Keratinocyte (primary cell): ENCODE results near the gene DOC2A. TPM values are rescaled to one million over a fixed set of nuclear protein-coding genes. Genes with fewer than 3 reads are reported as not detected.
A peak's percentile ranks its signal among the peaks of the same experiment; 100 is the strongest.

ENCODE experiments used
- DNase-seq: peaks from one replicate; pipeline ENCODE4 v3.0.0-alpha.2; 2011; ENCODE audit warnings: low read depth, missing footprints, low spot score
- FAIRE-seq: peaks from 2 replicates; lab custom pipeline; 2011; peaks lifted over from hg19 to GRCh38; lab: Jason Lieb, UNC
- H2AFZ ChIP-seq: 2 replicates; pipeline ENCODE4 v1.6.0; 2012; ENCODE audit warnings: low read length, control low read depth, inconsistent platforms; ENCODE audit not compliant: control insufficient read depth
- H3K27ac ChIP-seq: 2 replicates; pipeline ENCODE4 v1.5.1; 2011; ENCODE audit warnings: low read length; ENCODE audit not compliant: control insufficient read depth, insufficient read depth
- H3K27me3 ChIP-seq: 3 replicates; pipeline ENCODE4 v1.6.0; 2011; ENCODE audit warnings: low read length; ENCODE audit not compliant: control insufficient read depth, insufficient read depth; ENCODE audit errors: extremely low read depth
- H3K36me3 ChIP-seq, 2 experiments: 2 replicates in 1 of 2; 3 replicates in 1 of 2; pipeline ENCODE4 v1.5.1; 2011; ENCODE audit warnings: low read length in 2 of 2, mild to moderate bottlenecking in 1 of 2; ENCODE audit not compliant: control insufficient read depth in 2 of 2, insufficient read depth in 2 of 2; ENCODE audit errors: extremely low read depth in 1 of 2
- H3K4me1 ChIP-seq: 3 replicates; pipeline ENCODE4 v1.5.1; 2011; ENCODE audit warnings: low read length; ENCODE audit not compliant: control insufficient read depth, insufficient read depth; ENCODE audit errors: extremely low read depth
- H3K4me2 ChIP-seq: 3 replicates; pipeline ENCODE4 v1.6.0; 2011; ENCODE audit warnings: low read depth, low read length; ENCODE audit not compliant: control insufficient read depth, insufficient read depth; ENCODE audit errors: extremely low read depth
- H3K4me3 ChIP-seq, 3 experiments: fragments of 200-600 bp in 1 of 3; sonication (generic) in 1 of 3; 2 replicates in 2 of 3; 3 replicates in 1 of 3; pipeline ENCODE4 v1.5.1; 2011 to 2016; ENCODE audit warnings: low read length in 3 of 3, mild to moderate bottlenecking in 3 of 3, control low read depth in 2 of 3, inconsistent platforms in 1 of 3, low read depth in 1 of 3, mixed read lengths in 1 of 3, mixed run types in 1 of 3, moderate library complexity in 1 of 3; ENCODE audit not compliant: control insufficient read depth in 2 of 3, insufficient read depth in 2 of 3; ENCODE audit errors: extremely low read depth in 1 of 3
- H3K79me2 ChIP-seq: 2 replicates; pipeline ENCODE4 v1.6.0; 2012; ENCODE audit warnings: low read length; ENCODE audit not compliant: control insufficient read depth, insufficient read depth
- H3K9ac ChIP-seq: 3 replicates; pipeline ENCODE4 v1.6.0; 2011; ENCODE audit warnings: low read length; ENCODE audit not compliant: control insufficient read depth, insufficient read depth; ENCODE audit errors: extremely low read depth
- H3K9me1 ChIP-seq: 3 replicates; pipeline ENCODE4 v1.6.0; 2011; ENCODE audit warnings: low read length; ENCODE audit not compliant: control insufficient read depth, insufficient read depth; ENCODE audit errors: extremely low read depth
- H3K9me3 ChIP-seq: 2 replicates; pipeline ENCODE4 v1.5.1; 2012; ENCODE audit warnings: low read depth, low read length; ENCODE audit not compliant: control insufficient read depth
- H4K20me1 ChIP-seq: 3 replicates; pipeline ENCODE4 v1.6.0; 2011; ENCODE audit warnings: low read length; ENCODE audit not compliant: control insufficient read depth, insufficient read depth; ENCODE audit errors: extremely low read depth
- CTCF ChIP-seq, 3 experiments: IDR thresholded peaks in 1 of 3; conservative IDR thresholded peaks in 1 of 3; optimal IDR thresholded peaks in 1 of 3; 2 replicates in 2 of 3; 3 replicates in 1 of 3; pipeline versions ENCODE3 to v1.5.1; 2011; ENCODE audit warnings: low read length in 3 of 3, mild to moderate bottlenecking in 3 of 3, moderate library complexity in 2 of 3, control low read depth in 1 of 3, inconsistent platforms in 1 of 3; ENCODE audit not compliant: insufficient read depth in 2 of 3; ENCODE audit errors: extremely low read depth in 1 of 3
- EZH2 ChIP-seq: IDR thresholded peaks from one replicate; pipeline ENCODE4 v1.6.1; 2012; ENCODE audit warnings: inconsistent platforms, mild to moderate bottlenecking, low read length, moderate library complexity
- dilution Hi-C: fragments of 300-500 bp; cut with MboI; formaldehyde crosslinking; loops from one replicate; pipeline ENCODE4 v1.7.0; 2020; ENCODE audit warnings: low sequenced_read_pairs; ENCODE audit not compliant: extremely low pct_ligation_motif_present
- polyA plus RNA-seq, 5 experiments: library from polyadenylated mRNA; depleted of rRNA in 3 of 5; stranded (reverse) in 3 of 5; stranded (forward) in 1 of 5; unstranded in 1 of 5; fragments of >200 nt; gene quantifications; 1 replicate in 1 of 5; 2 replicates in 3 of 5; 3 replicates in 1 of 5; pipeline versions ENCODE4 v1.2.1 to v1.2.3, GENCODE V29; 2011 to 2012; ENCODE audit warnings: missing spikeins in 2 of 5, low read depth in 1 of 5, low replicate concordance in 1 of 5

Gene DOC2A
- polyA plus RNA-seq, 1 donor (not counting 4 experiments of a cell fraction or from before 2014, with no cell fraction given): 0.26 TPM

GRCh38 chr16:29975811-29976511 is 34.9 kb downstream of the DOC2A start:
- peaks cover 24 to 29% of the 10 kb centered on the region in 2 experiments for H3K36me3 ChIP-seq
- no peak for DNase-seq
- peaks cover 45% of the 10 kb centered on the region for H3K79me2 ChIP-seq
- no peak for FAIRE-seq
- dilution Hi-C loops: no loop called here
- no peak overlapping the region for H3K27ac ChIP-seq
- no peak overlapping the region for H2AFZ ChIP-seq
- peaks cover 4% of the 10 kb centered on the region for H3K9me1 ChIP-seq
- peak overlapping the region; percentile 8 to 97 (median 90) for H3K4me3 ChIP-seq
- H4K20me1 ChIP-seq: peaks cover 22% of the 10 kb centered on the region
- no peak for TF ChIP-seq EZH2
- no peak for TF ChIP-seq CTCF (optimal IDR thresholded peaks at IDR 0.05 in 1 of 3, IDR thresholded peaks at IDR 0.05 in 1 of 3, conservative IDR thresholded peaks at IDR 0.05 in 1 of 3; ENCODE audit: extremely low read depth in 1 of 3, insufficient read depth in 2 of 3, low read length in 3 of 3)
- no peaks in the 10 kb centered on the region for H3K27me3 ChIP-seq
- H3K4me2 ChIP-seq: peak overlapping the region; percentile 80
- peaks cover 18% of the 10 kb centered on the region for H3K4me1 ChIP-seq
- H3K9ac ChIP-seq: no peak overlapping the region
- no peaks in the 10 kb centered on the region for H3K9me3 ChIP-seq

- Histone ChIP-seq H3K79me2 (peaks cover 45% of the 10 kb centered on the region), H4K20me1 (peaks cover 22% of the 10 kb centered on the region), H3K9ac (peak overlapping the region; percentile 88), H3K27ac (peak overlapping the region; percentile 81), H3K9me1 (peaks cover 4% of the 10 kb centered on the region), H3K27me3 (no peaks in the 10 kb centered on the region), H2AFZ (no peak overlapping the region), H3K36me3 (peaks cover 24 to 26% of the 10 kb centered on the region in 2 experiments), H3K4me2 (peak overlapping the region; percentile 80), H3K4me3 (peak overlapping the region; percentile 90 to 97 (median 97)), H3K4me1 (peaks cover 18% of the 10 kb centered on the region), H3K9me3 (no peaks in the 10 kb centered on the region)
- dilution Hi-C loops: no loop called here
- FAIRE-seq: no peak
- TF ChIP-seq CTCF (optimal IDR thresholded peaks at IDR 0.05 in 1 of 3, IDR thresholded peaks at IDR 0.05 in 1 of 3, conservative IDR thresholded peaks at IDR 0.05 in 1 of 3; ENCODE audit: extremely low read depth in 1 of 3, insufficient read depth in 2 of 3, low read length in 3 of 3) (no peak), EZH2 (no peak)
- no peak for DNase-seq
These were observed 35.7 kb downstream of the DOC2A start for GRCh38 chr16:29975134-29975538.
